Right forelimb (tissue), 1 donor: ENCODE data around the gene TNFRSF11A.

Source experiments
- DNase-seq: peaks from one replicate; pipeline ENCODE4 v3.0.0-alpha.2; 2018

The TNFRSF11A gene

GRCh38 chr18:62325806-62326645 is 916 bp downstream of the TNFRSF11A start:
- peak; percentile 60 for DNase-seq

- DNase-seq, result no peak
Measured at GRCh38 chr18:62326646-62327348, 1.7 kb downstream of the TNFRSF11A start.

- no peak for DNase-seq
Measured at GRCh38 chr18:62327977-62328376, 2.9 kb downstream of the TNFRSF11A start.

GRCh38 chr18:62328586-62329525 is 3.7 kb downstream of the TNFRSF11A start:
- no peak for DNase-seq

- DNase-seq, result no peak
Measured at GRCh38 chr18:62329691-62330454, 4.8 kb downstream of the TNFRSF11A start.

GRCh38 chr18:62330650-62331049 is 5.5 kb downstream of the TNFRSF11A start:
- no peak for DNase-seq

GRCh38 chr18:62331581-62332356 is 6.7 kb downstream of the TNFRSF11A start:
- no peak for DNase-seq

- no peak for DNase-seq
Measured at GRCh38 chr18:62332431-62332830, 7.3 kb downstream of the TNFRSF11A start.

- DNase-seq, result no peak
Measured at GRCh38 chr18:62332964-62333695, 8.0 kb downstream of the TNFRSF11A start.

- no peak for DNase-seq
Measured at GRCh38 chr18:62334120-62334519, 9.0 kb downstream of the TNFRSF11A start.

GRCh38 chr18:62335494-62335893 is 10.4 kb downstream of the TNFRSF11A start:
- no peak for DNase-seq

- DNase-seq, result no peak
Measured at GRCh38 chr18:62336618-62337017, 11.5 kb downstream of the TNFRSF11A start.

GRCh38 chr18:62337336-62337735 is 12.2 kb downstream of the TNFRSF11A start:
- no peak for DNase-seq

GRCh38 chr18:62338446-62339105 is 13.5 kb downstream of the TNFRSF11A start:
- DNase-seq, result no peak

- DNase-seq, result no peak
Measured at GRCh38 chr18:62339106-62339988, 14.2 kb downstream of the TNFRSF11A start.

- DNase-seq, result no peak
Measured at GRCh38 chr18:62340996-62341395, 15.9 kb downstream of the TNFRSF11A start.

GRCh38 chr18:62341473-62341872 is 16.4 kb downstream of the TNFRSF11A start:
- no peak for DNase-seq

GRCh38 chr18:62342884-62343283 is 17.8 kb downstream of the TNFRSF11A start:
- DNase-seq, result no peak

GRCh38 chr18:62343316-62343715 is 18.2 kb downstream of the TNFRSF11A start:
- no peak for DNase-seq
